Fibroblast of mammary gland (primary cell): ENCODE data around the gene C17orf50.
A peak's percentile ranks its signal among the peaks of the same experiment; 100 is the strongest.

Source experiments
- DNase-seq: peaks from one replicate; pipeline ENCODE4 v3.0.0-alpha.2; 2010; ENCODE audit warnings: low read depth
- H3K4me3 ChIP-seq: 2 replicates; pipeline ENCODE4 v1.5.1; 2011; ENCODE audit warnings: low read depth, mild to moderate bottlenecking, low read length, moderate library complexity; ENCODE audit not compliant: control insufficient read depth
- CTCF ChIP-seq: conservative IDR thresholded peaks from 2 replicates; pipeline ENCODE4 v1.5.1; 2011; ENCODE audit warnings: low read depth, low read length, inconsistent platforms; ENCODE audit not compliant: control insufficient read depth, insufficient read depth

Gene C17orf50

GRCh38 chr17:35716897-35717465 is 43.7 kb upstream of the C17orf50 start:
- TF ChIP-seq CTCF, result no peak
- H3K4me3 ChIP-seq, result no peak overlapping the region
- no peak for DNase-seq

- no peak for DNase-seq
- H3K4me3 ChIP-seq, result no peak overlapping the region
- no peak for TF ChIP-seq CTCF
These were observed 43.2 kb upstream of the C17orf50 start for GRCh38 chr17:35717475-35717874.

- TF ChIP-seq CTCF, result no peak
- DNase-seq, result no peak
- H3K4me3 ChIP-seq, result no peak overlapping the region
These were observed 37.0 kb upstream of the C17orf50 start for GRCh38 chr17:35723735-35724134.

- no peak for DNase-seq
- no peak for TF ChIP-seq CTCF
- no peak overlapping the region for H3K4me3 ChIP-seq
These were observed 35.6 kb upstream of the C17orf50 start for GRCh38 chr17:35725058-35725457.

- no peak for TF ChIP-seq CTCF
- no peak for DNase-seq
- H3K4me3 ChIP-seq, result no peak overlapping the region
These were observed 34.9 kb upstream of the C17orf50 start for GRCh38 chr17:35725802-35726126.

GRCh38 chr17:35726127-35726952 is 34.3 kb upstream of the C17orf50 start:
- DNase-seq, result peak; percentile 80
- no peak overlapping the region for H3K4me3 ChIP-seq
- no peak for TF ChIP-seq CTCF
